Urothelium cell line (cell line): ENCODE measurements around the gene PTPRD.

Experiments used
- DNase-seq: peaks from one replicate; pipeline ENCODE4 v3.0.0; 2011; ENCODE audit warnings: low spot score, mixed read lengths
- FAIRE-seq: peaks from 2 replicates; lab custom pipeline; 2011; peaks lifted over from hg19 to GRCh38; lab: Jason Lieb, UNC

Gene PTPRD

GRCh38 chr9:8600914-8601680 is 2011.7 kb downstream of the PTPRD start:
- DNase-seq: no peak
- no peak for FAIRE-seq

- DNase-seq (no peak), FAIRE-seq (no peak)
Measured at GRCh38 chr9:8599937-8600336, 2012.9 kb downstream of the PTPRD start.

- no peak for DNase-seq
- FAIRE-seq: no peak
Measured at GRCh38 chr9:8589476-8589875, 2023.3 kb downstream of the PTPRD start.

- no peak for DNase-seq
- FAIRE-seq: no peak
Measured at GRCh38 chr9:8585036-8585435, 2027.8 kb downstream of the PTPRD start.

GRCh38 chr9:8579661-8580060 is 2033.1 kb downstream of the PTPRD start:
- DNase-seq (peak; percentile 2), FAIRE-seq (no peak)

GRCh38 chr9:8576741-8577140 is 2036.1 kb downstream of the PTPRD start:
- FAIRE-seq: no peak
- DNase-seq: no peak

GRCh38 chr9:8574846-8575245 is 2038.0 kb downstream of the PTPRD start:
- FAIRE-seq: no peak

GRCh38 chr9:8572209-8572608 is 2040.6 kb downstream of the PTPRD start:
- FAIRE-seq (no peak), DNase-seq (no peak)

More at GRCh38 chr9:8574846-8575245, 2038.0 kb downstream of the PTPRD start:
- no peak for DNase-seq

- no peak for DNase-seq
- no peak for FAIRE-seq
Measured at GRCh38 chr9:8571643-8572042, 2041.2 kb downstream of the PTPRD start.

GRCh38 chr9:8570776-8571175 is 2042.0 kb downstream of the PTPRD start:
- DNase-seq (no peak), FAIRE-seq (no peak)

GRCh38 chr9:8569823-8570222 is 2043.0 kb downstream of the PTPRD start:
- FAIRE-seq (no peak), DNase-seq (no peak)

- no peak for DNase-seq
- FAIRE-seq: no peak
Measured at GRCh38 chr9:8567963-8568579, 2044.7 kb downstream of the PTPRD start.

GRCh38 chr9:8564960-8565359 is 2047.8 kb downstream of the PTPRD start:
- no peak for FAIRE-seq
- no peak for DNase-seq

- DNase-seq: no peak
Measured at GRCh38 chr9:8560560-8561525, 2052.0 kb downstream of the PTPRD start.

GRCh38 chr9:8558176-8558575 is 2054.6 kb downstream of the PTPRD start:
- no peak for FAIRE-seq
- peak; percentile 38 for DNase-seq

More at GRCh38 chr9:8560560-8561525, 2052.0 kb downstream of the PTPRD start:
- no peak for FAIRE-seq

- FAIRE-seq (no peak), DNase-seq (no peak)
Measured at GRCh38 chr9:8555762-8556500, 2056.9 kb downstream of the PTPRD start.

- DNase-seq (no peak), FAIRE-seq (no peak)
Measured at GRCh38 chr9:8553444-8553843, 2059.4 kb downstream of the PTPRD start.

- FAIRE-seq (no peak), DNase-seq (no peak)
Measured at GRCh38 chr9:8552732-8553131, 2060.1 kb downstream of the PTPRD start.

- DNase-seq: no peak
- no peak for FAIRE-seq
Measured at GRCh38 chr9:8549214-8549613, 2063.6 kb downstream of the PTPRD start.

- FAIRE-seq (no peak), DNase-seq (no peak)
Measured at GRCh38 chr9:8543219-8543618, 2069.6 kb downstream of the PTPRD start.

- DNase-seq (no peak), FAIRE-seq (no peak)
Measured at GRCh38 chr9:8542537-8542936, 2070.3 kb downstream of the PTPRD start.
